ENCODE measurements around the gene IPO9.

Gene IPO9

DNA sequence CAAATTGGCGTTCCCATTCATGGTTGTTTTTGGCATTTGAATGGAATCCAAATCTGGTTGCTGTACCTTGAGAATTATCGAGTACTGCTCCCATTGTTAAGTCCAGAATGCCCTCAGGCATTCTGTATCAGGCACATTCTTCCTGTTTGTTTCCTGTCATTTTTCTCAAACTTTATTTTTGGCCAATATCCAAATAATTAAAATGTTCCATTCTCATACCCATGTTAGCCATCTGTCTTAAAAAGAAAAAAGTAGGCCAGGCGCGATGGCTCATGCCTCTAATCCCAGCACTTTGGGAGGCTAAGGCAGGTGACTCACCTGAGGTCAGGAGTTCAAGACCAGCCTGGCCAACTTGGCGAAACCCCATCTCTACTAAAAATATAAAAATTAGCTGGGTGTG, 30.5 kb downstream of the IPO9 start:
- Histone ChIP-seq H3K4me2 (no peak overlapping the region), H3K36me3 (ENCODE audit: insufficient read depth) (peaks cover 31% of the 10 kb centered on the region; the same call in 1 of the 2 replicates), H2AFZ (ENCODE audit: low read depth) (no peak overlapping the region)

GRCh38 chr1:201861448-201861847, 32.5 kb downstream of the IPO9 start:
- no peak overlapping the region for H3K9ac ChIP-seq
- no peak overlapping the region for H3K4me3 ChIP-seq (IDR thresholded peaks at IDR 0.05; ENCODE audit: insufficient read depth, low read depth, low read length)
- no peak overlapping the region for H3K27ac ChIP-seq
- no peak for TF ChIP-seq CTCF (conservative IDR thresholded peaks at IDR 0.05; ENCODE audit: low read depth, low read length)
- H3K4me1 ChIP-seq (ENCODE audit: low read depth, poor library complexity, severe bottlenecking): peaks cover 38% of the 10 kb centered on the region
- no peak overlapping the region for H3K4me2 ChIP-seq
- no peaks in the 10 kb centered on the region for H3K79me2 ChIP-seq (ENCODE audit: insufficient read depth, low read depth)
- no peaks in the 10 kb centered on the region for H3K27me3 ChIP-seq (ENCODE audit: insufficient read depth, low read depth)
- H3K36me3 ChIP-seq (ENCODE audit: insufficient read depth): peaks cover 25% of the 10 kb centered on the region; the same call in 1 of the 2 replicates
- no peak overlapping the region for H2AFZ ChIP-seq (ENCODE audit: low read depth)
- H4K20me1 ChIP-seq (ENCODE audit: insufficient read depth): 0 out of 2 replicates have a peak, but pooled peaks cover 3% of the 10 kb centered on the region

More for the DNA sequence above, 30.5 kb downstream of the IPO9 start:
- Histone ChIP-seq H3K27me3 (ENCODE audit: insufficient read depth, low read depth) (no peaks in the 10 kb centered on the region), H4K20me1 (ENCODE audit: insufficient read depth) (no peaks in the 10 kb centered on the region), H3K9ac (no peak overlapping the region), H3K4me3 (IDR thresholded peaks at IDR 0.05; ENCODE audit: insufficient read depth, low read depth, low read length) (no peak overlapping the region), H3K27ac (no peak overlapping the region), H3K4me1 (ENCODE audit: low read depth, poor library complexity, severe bottlenecking) (peaks cover 18% of the 10 kb centered on the region), H3K79me2 (ENCODE audit: insufficient read depth, low read depth) (no peaks in the 10 kb centered on the region)
- no peak for TF ChIP-seq CTCF (conservative IDR thresholded peaks at IDR 0.05; ENCODE audit: low read depth, low read length)

GRCh38 chr1:201870397-201870796, 41.4 kb downstream of the IPO9 start:
- Histone ChIP-seq H3K4me2 (no peak overlapping the region), H3K36me3 (ENCODE audit: insufficient read depth) (peaks cover 41% of the 10 kb centered on the region; the same call in 1 of the 2 replicates), H4K20me1 (ENCODE audit: insufficient read depth) (0 out of 2 replicates have a peak, but pooled peaks cover 3% of the 10 kb centered on the region), H3K79me2 (ENCODE audit: insufficient read depth, low read depth) (no peaks in the 10 kb centered on the region), H2AFZ (ENCODE audit: low read depth) (no peak overlapping the region), H3K27me3 (ENCODE audit: insufficient read depth, low read depth) (no peaks in the 10 kb centered on the region), H3K4me1 (ENCODE audit: low read depth, poor library complexity, severe bottlenecking) (peaks cover 10% of the 10 kb centered on the region), H3K4me3 (IDR thresholded peaks at IDR 0.05; ENCODE audit: insufficient read depth, low read depth, low read length) (no peak overlapping the region), H3K9ac (no peak overlapping the region), H3K27ac (no peak overlapping the region)
- TF ChIP-seq CTCF (conservative IDR thresholded peaks at IDR 0.05; ENCODE audit: low read depth, low read length): no peak

GRCh38 chr1:201874672-201875071, 45.7 kb downstream of the IPO9 start:
- peaks cover 20% of the 10 kb centered on the region; the same call in 1 of the 2 replicates for H3K36me3 ChIP-seq (ENCODE audit: insufficient read depth)
- H3K4me3 ChIP-seq (IDR thresholded peaks at IDR 0.05; ENCODE audit: insufficient read depth, low read depth, low read length): no peak overlapping the region
- no peak for TF ChIP-seq CTCF (conservative IDR thresholded peaks at IDR 0.05; ENCODE audit: low read depth, low read length)

More at GRCh38 chr1:201874672-201875071, 45.7 kb downstream of the IPO9 start:
- no peaks in the 10 kb centered on the region for H3K4me1 ChIP-seq (ENCODE audit: low read depth, poor library complexity, severe bottlenecking)
- no peak overlapping the region for H3K27ac ChIP-seq
- H2AFZ ChIP-seq (ENCODE audit: low read depth): no peak overlapping the region
- no peaks in the 10 kb centered on the region for H3K79me2 ChIP-seq (ENCODE audit: insufficient read depth, low read depth)
- no peak overlapping the region for H3K9ac ChIP-seq
- H3K27me3 ChIP-seq (ENCODE audit: insufficient read depth, low read depth): no peaks in the 10 kb centered on the region
- no peak overlapping the region for H3K4me2 ChIP-seq
- H4K20me1 ChIP-seq (ENCODE audit: insufficient read depth): no peaks in the 10 kb centered on the region

Measured in KMS-11 (cell line).